ENCODE data around the gene SEZ6L. TPM values are rescaled to one million over a fixed set of nuclear protein-coding genes. Genes with fewer than 3 reads are reported as not detected.

SEZ6L gene
- total and polyA plus RNA-seq, 7 donors: 0.49 to 2.1 (median 0.83) TPM; not detected in 2

DNA sequence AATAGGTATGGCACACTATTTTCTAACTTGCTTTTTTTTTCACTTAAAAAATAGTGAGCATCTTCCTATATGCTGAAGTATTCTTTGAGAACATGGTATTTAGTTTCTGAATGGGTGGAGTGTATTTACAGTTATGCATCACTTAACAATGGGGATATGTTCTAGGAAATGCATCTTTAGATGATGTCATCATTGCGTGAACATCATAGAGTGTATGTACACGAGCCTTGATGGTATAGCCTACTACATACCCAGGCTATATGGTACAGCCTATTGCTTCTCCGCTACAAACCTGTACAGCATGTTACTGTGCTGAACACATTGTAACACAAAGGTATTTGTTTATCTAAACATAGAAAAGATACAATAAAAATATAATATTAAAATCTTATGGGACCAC, 135.5 kb downstream of the SEZ6L start:
- no peak overlapping the region for H3K27ac ChIP-seq
- no peak overlapping the region for H3K4me3 ChIP-seq
- H3K4me1 ChIP-seq: no peaks in the 10 kb centered on the region
- intact Hi-C loops (cut with DNase I): no loop called here
- H3K27me3 ChIP-seq: peaks cover 0 to 47% (median 10%) of the 10 kb centered on the region in 3 donors
- TF ChIP-seq POLR2AphosphoS5 (IDR thresholded peaks at IDR 0.05) (no peak), EP300 (IDR thresholded peaks at IDR 0.05) (no peak)
- TF ChIP-seq, protein P1, sequence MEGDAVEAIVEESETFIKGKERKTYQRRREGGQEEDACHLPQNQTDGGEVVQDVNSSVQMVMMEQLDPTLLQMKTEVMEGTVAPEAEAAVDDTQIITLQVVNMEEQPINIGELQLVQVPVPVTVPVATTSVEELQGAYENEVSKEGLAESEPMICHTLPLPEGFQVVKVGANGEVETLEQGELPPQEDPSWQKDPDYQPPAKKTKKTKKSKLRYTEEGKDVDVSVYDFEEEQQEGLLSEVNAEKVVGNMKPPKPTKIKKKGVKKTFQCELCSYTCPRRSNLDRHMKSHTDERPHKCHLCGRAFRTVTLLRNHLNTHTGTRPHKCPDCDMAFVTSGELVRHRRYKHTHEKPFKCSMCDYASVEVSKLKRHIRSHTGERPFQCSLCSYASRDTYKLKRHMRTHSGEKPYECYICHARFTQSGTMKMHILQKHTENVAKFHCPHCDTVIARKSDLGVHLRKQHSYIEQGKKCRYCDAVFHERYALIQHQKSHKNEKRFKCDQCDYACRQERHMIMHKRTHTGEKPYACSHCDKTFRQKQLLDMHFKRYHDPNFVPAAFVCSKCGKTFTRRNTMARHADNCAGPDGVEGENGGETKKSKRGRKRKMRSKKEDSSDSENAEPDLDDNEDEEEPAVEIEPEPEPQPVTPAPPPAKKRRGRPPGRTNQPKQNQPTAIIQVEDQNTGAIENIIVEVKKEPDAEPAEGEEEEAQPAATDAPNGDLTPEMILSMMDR (IDR thresholded peaks at IDR 0.05): no peak
- no peaks in the 10 kb centered on the region for H3K36me3 ChIP-seq
- no peak for DNase-seq
- H3K9me3 ChIP-seq: no peaks in the 10 kb centered on the region
- WGBS, 2 donors: 63 to 83% methylated on average over 3 of the region's 3 CpGs

GRCh38 chr22:26308467-26308866, 139.2 kb downstream of the SEZ6L start:
- Histone ChIP-seq H3K4me3 (no peak overlapping the region), H3K4me1 (no peaks in the 10 kb centered on the region), H3K9me3 (no peaks in the 10 kb centered on the region), H3K27ac (no peak overlapping the region), H3K36me3 (no peaks in the 10 kb centered on the region), H3K27me3 (peaks cover 0 to 22% (median 10%) of the 10 kb centered on the region in 3 donors)
- intact Hi-C loops (cut with DNase I): no loop called here
- no peak for DNase-seq
- TF ChIP-seq EP300 (IDR thresholded peaks at IDR 0.05) (no peak), POLR2AphosphoS5 (IDR thresholded peaks at IDR 0.05) (no peak), POLR2A (IDR thresholded peaks at IDR 0.05) (no peak)
- TF ChIP-seq, protein P1 (IDR thresholded peaks at IDR 0.05): no peak
- 57 to 67% methylated on average over 3 of the region's 3 CpGs for WGBS, 2 donors

GRCh38 chr22:26310616-26311015, 141.4 kb downstream of the SEZ6L start:
- no peaks in the 10 kb centered on the region for H3K9me3 ChIP-seq

DNA sequence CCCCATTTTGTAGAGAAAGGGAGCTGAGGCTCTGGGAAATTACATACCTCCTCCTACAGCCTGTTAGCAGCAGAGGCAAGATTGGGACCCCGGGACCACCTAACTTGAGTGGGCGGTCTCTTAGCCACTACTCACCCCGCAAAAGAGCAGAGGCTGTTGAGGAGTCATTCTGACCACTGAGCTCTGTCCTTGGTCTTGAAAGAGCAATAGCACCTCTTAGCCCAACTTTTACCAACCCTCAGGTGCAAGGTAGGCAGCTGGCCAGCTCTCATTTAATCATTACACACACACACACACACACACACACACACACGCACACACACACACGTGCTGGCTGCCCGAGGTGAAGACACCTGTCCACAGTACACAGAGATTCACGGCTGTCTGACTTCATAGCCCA, 144.0 kb downstream of the SEZ6L start:
- intact Hi-C loops (cut with DNase I): no loop called here
- Histone ChIP-seq H3K9me3 (no peaks in the 10 kb centered on the region), H3K4me1 (no peaks in the 10 kb centered on the region), H3K4me3 (no peak overlapping the region), H3K36me3 (no peaks in the 10 kb centered on the region), H3K27ac (no peak overlapping the region), H3K27me3 (peaks cover 0 to 7% (median 0%) of the 10 kb centered on the region in 3 donors)
- DNase-seq: no peak
- TF ChIP-seq EP300 (IDR thresholded peaks at IDR 0.05) (no peak), POLR2A (IDR thresholded peaks at IDR 0.05) (no peak), POLR2AphosphoS5 (IDR thresholded peaks at IDR 0.05) (no peak)
- TF ChIP-seq, protein P1 (IDR thresholded peaks at IDR 0.05): no peak
- WGBS, 2 donors: 25 to 66% methylated on average over 7 of the region's 7 CpGs

More at GRCh38 chr22:26310616-26311015, 141.4 kb downstream of the SEZ6L start:
- DNase-seq: no peak
- no peaks in the 10 kb centered on the region for H3K36me3 ChIP-seq
- intact Hi-C loops (cut with DNase I): no loop called here
- TF ChIP-seq POLR2AphosphoS5 (IDR thresholded peaks at IDR 0.05) (no peak), EP300 (IDR thresholded peaks at IDR 0.05) (no peak), POLR2A (IDR thresholded peaks at IDR 0.05) (no peak)
- TF ChIP-seq, protein P1 (IDR thresholded peaks at IDR 0.05): no peak
- H3K4me1 ChIP-seq: no peaks in the 10 kb centered on the region
- no peak overlapping the region for H3K27ac ChIP-seq
- peaks cover 0 to 17% (median 10%) of the 10 kb centered on the region in 3 donors for H3K27me3 ChIP-seq
- WGBS, 2 donors: 94 to 96% methylated on average over 13 of the region's 13 CpGs
- no peak overlapping the region for H3K4me3 ChIP-seq

DNA sequence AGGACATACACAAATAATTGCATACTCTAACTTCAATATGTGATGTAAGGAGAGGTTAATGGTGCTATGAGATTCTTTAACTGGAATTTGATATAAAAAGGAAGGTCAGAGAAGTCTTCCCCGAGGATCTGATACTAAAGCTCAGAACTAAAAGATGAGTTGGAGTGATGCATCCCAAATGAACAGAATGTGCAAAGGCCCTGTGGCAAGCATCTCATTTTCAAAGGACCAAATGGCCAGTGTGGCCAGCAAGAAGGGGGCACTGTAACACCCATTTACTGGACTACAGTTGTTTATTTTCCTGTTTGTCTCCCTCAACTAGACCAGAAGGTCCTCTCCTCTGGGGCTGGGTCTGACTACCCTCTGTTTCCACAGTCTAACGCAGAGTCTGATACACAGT, 144.9 kb downstream of the SEZ6L start:
- intact Hi-C loops (cut with DNase I): no loop called here

More for the DNA sequence above, 144.9 kb downstream of the SEZ6L start:
- Histone ChIP-seq H3K27me3 (peaks cover 0 to 6% (median 0%) of the 10 kb centered on the region in 3 donors), H3K4me1 (no peaks in the 10 kb centered on the region), H3K27ac (no peak overlapping the region), H3K4me3 (no peak overlapping the region), H3K9me3 (no peaks in the 10 kb centered on the region), H3K36me3 (no peaks in the 10 kb centered on the region)
- WGBS, 2 donors: 85 to 91% methylated on average over 2 of the region's 2 CpGs
- DNase-seq: no peak
- TF ChIP-seq, protein P1 (IDR thresholded peaks at IDR 0.05): no peak
- no peak for TF ChIP-seq POLR2A (IDR thresholded peaks at IDR 0.05)
- no peak for TF ChIP-seq EP300 (IDR thresholded peaks at IDR 0.05)
- no peak for TF ChIP-seq POLR2AphosphoS5 (IDR thresholded peaks at IDR 0.05)
